Psoas muscle (tissue), 8 donors: ENCODE results near the gene BANF2. TPM values are rescaled to one million over a fixed set of nuclear protein-coding genes. Genes with fewer than 3 reads are reported as not detected.

Experiments
- ATAC-seq, 4 donors: fragments of 200-7000 bp; cut with Tn5 transposase; one replicate each; pipeline ENCODE4 v1.9.1; 2020; ENCODE audit warnings: moderate library complexity in 3 of 4, mild to moderate bottlenecking in 2 of 4
- DNase-seq, 2 donors: peaks; one replicate each; pipeline ENCODE4 v3.0.0-alpha.2; 2020
- H3K27ac ChIP-seq: fragments of 200-600 bp; one replicate; pipeline ENCODE4 v1.8.0; 2022
- H3K27me3 ChIP-seq, 3 donors: fragments of 200-600 bp in 1 of 3; one replicate each; pipeline versions ENCODE4 v1.6.1 to v1.8.0; 2013 to 2022; ENCODE audit warnings: low read length in 2 of 3, mild to moderate bottlenecking in 2 of 3, moderate library complexity in 1 of 3; ENCODE audit not compliant: insufficient read depth in 3 of 3
- H3K36me3 ChIP-seq, 2 donors: fragments of 200-600 bp in 1 of 2; one replicate each; pipeline versions ENCODE4 v1.6.1 to v1.8.0; 2013 to 2022; ENCODE audit warnings: low read depth in 1 of 2, mild to moderate bottlenecking in 1 of 2, moderate library complexity in 1 of 2; ENCODE audit not compliant: insufficient read depth in 1 of 2
- H3K4me1 ChIP-seq: fragments of 200-600 bp; one replicate; pipeline ENCODE4 v1.8.0; 2022
- H3K4me3 ChIP-seq: fragments of 200-600 bp; one replicate; pipeline ENCODE4 v1.8.0; 2022; ENCODE audit warnings: mild to moderate bottlenecking
- H3K9me3 ChIP-seq: fragments of 200-600 bp; one replicate; pipeline ENCODE4 v1.8.0; 2022
- WGBS, 3 donors: extraction: QIAGEN DNeasy Blood & Tissue Kit; methylation state at CpG; one replicate each; pipeline versions ENCODE4 v1.1.6 to v1.1.7; 2013; 5-methylcytosine and 5-hydroxymethylcytosine counted together
- intact Hi-C, 2 donors: fragments of 100-400 bp; cut with DNase I; formaldehyde crosslinking; loops; one replicate each; pipeline versions ENCODE4 v1.11.0 to v1.14.2; 2022
- polyA plus RNA-seq, 3 donors: library from polyadenylated mRNA; stranded (reverse); fragments of 200-250 nt; gene quantifications; one replicate each; pipeline ENCODE4 v1.2.3, GENCODE V29; 2013
- total RNA-seq, 4 donors: library from RNA; stranded (reverse); fragmentation: NEBNext Ultra II Directional in 2 of 4; extraction: Animal tissue kit (Norgen Biotek cat#: 25700) in 2 of 4; gene quantifications; one replicate each; pipeline versions ENCODE4 v1.2.1 to v1.2.4, GENCODE V29; 2021 to 2023
- TF ChIP-seq, protein P1 (sequence below): fragments of 200-600 bp; IDR thresholded peaks from one replicate; pipeline ENCODE4 v1.8.0; 2022; ENCODE audit warnings: antibody characterized with exemption
- donor health status: healthy with polysubstance abuse.
- donor health status: DM: no; HTN: no; CAD: no; lungs with moderate emphysema.
- donor health status: Bipolar disorder and iron deficiency.
- donor health status: healthy.
- donor health status: DM: yes; HTN: yes; CAD: no.
- donor health status: DM: no; HTN: no; CAD: no.
- donor health status: DM: no; HTN: no; CAD: no.
- donor health status: DM: yes; HTN: yes; CAD: no.

The BANF2 gene
- total and polyA plus RNA-seq, 7 donors: not detected

DNA sequence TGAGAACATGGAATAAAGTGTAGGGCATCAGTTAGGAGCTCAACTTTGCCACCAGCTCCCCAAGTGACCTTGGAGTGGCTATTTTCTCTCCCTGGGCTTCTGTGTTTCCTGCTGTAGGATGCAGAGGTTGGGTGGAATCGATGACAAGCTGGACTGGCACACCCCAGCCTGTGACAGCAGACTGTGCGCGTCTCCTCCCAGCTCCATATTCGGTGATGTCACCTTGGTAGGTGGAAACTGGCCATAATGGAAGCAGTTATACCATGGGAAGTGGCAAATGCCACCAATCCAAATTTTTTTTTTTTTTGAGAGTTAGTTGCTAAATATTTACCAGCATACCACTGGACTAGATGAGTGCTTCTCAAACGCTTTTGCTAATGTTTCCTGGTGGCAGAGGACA, 85.2 kb downstream of the BANF2 start:
- ATAC-seq: no peak
- no peaks in the 10 kb centered on the region for H3K27me3 ChIP-seq
- TF ChIP-seq, protein P1, sequence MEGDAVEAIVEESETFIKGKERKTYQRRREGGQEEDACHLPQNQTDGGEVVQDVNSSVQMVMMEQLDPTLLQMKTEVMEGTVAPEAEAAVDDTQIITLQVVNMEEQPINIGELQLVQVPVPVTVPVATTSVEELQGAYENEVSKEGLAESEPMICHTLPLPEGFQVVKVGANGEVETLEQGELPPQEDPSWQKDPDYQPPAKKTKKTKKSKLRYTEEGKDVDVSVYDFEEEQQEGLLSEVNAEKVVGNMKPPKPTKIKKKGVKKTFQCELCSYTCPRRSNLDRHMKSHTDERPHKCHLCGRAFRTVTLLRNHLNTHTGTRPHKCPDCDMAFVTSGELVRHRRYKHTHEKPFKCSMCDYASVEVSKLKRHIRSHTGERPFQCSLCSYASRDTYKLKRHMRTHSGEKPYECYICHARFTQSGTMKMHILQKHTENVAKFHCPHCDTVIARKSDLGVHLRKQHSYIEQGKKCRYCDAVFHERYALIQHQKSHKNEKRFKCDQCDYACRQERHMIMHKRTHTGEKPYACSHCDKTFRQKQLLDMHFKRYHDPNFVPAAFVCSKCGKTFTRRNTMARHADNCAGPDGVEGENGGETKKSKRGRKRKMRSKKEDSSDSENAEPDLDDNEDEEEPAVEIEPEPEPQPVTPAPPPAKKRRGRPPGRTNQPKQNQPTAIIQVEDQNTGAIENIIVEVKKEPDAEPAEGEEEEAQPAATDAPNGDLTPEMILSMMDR: no peak
- no peak overlapping the region for H3K27ac ChIP-seq
- no peaks in the 10 kb centered on the region for H3K9me3 ChIP-seq
- no peaks in the 10 kb centered on the region for H3K36me3 ChIP-seq
- intact Hi-C loops: no loop called here
- H3K4me1 ChIP-seq: no peaks in the 10 kb centered on the region
- H3K4me3 ChIP-seq: no peak overlapping the region
- WGBS, 3 donors: 86 to 93% (median 91%) methylated on average over 5 of the region's 5 CpGs
- DNase-seq: peak in 1 of 2 donors; percentile 9

Other genes with a start within 250 kb of the BANF2 start
- under 1 TPM in 3 of 4 donors, not detected in 1; 0.30 to 0.57 (median 0.34) TPM for gene BFSP1, start 168.6 kb upstream of the BANF2 start, total RNA-seq
- gene BFSP1, start 168.6 kb upstream of the BANF2 start, polyA plus RNA-seq: under 1 TPM; 0.12 to 0.18 (median 0.17) TPM
- gene DSTN, start 129.9 kb upstream of the BANF2 start, total RNA-seq: 10 to 100 TPM; 45.6 to 82.3 (median 66.2) TPM
- gene DSTN, start 129.9 kb upstream of the BANF2 start, polyA plus RNA-seq: 100 to 1,000 TPM in 2 of 3 donors, 10 to 100 TPM in 1; 88.1 to 202 (median 115) TPM
- 10 to 100 TPM; 21.1 to 40.8 (median 22.6) TPM for gene RRBP1, start 17.7 kb upstream of the BANF2 start, total RNA-seq
- 10 to 100 TPM; 14.2 to 30.3 (median 19.1) TPM for gene RRBP1, start 17.7 kb upstream of the BANF2 start, polyA plus RNA-seq